Measurements from ENCODE around the gene GRID2IP.

The GRID2IP gene

GRCh38 chr7:6577369-6578113 is 26.3 kb upstream of the GRID2IP start, which contains the start of gene ZDHHC4 (continued):
- TF ChIP-seq ZNF394 (tag by site-specific recombination; IDR thresholded peaks at IDR 0.05; ENCODE audit: borderline replicate concordance) (0 out of 2 replicates have a peak, but pooled peaks have one; percentile 27), ZBTB44 (tag by site-specific recombination; IDR thresholded peaks at IDR 0.05) (no peak), WT1 (tag by site-specific recombination; IDR thresholded peaks at IDR 0.05) (peak; percentile 67), SP7 (tag by site-specific recombination; IDR thresholded peaks at IDR 0.05) (peak; percentile 77; the same call in 1 of the 2 replicates), ZNF629 (tag by site-specific recombination; IDR thresholded peaks at IDR 0.05) (peak; percentile 99), ZNF501 (tag by site-specific recombination; IDR thresholded peaks at IDR 0.05) (peak; percentile 90), KLF10 (tag by site-specific recombination; IDR thresholded peaks at IDR 0.05) (0 out of 2 replicates have a peak, but pooled peaks have one; percentile 19), ZBTB17 (tag by site-specific recombination; IDR thresholded peaks at IDR 0.05) (no peak), AEBP2 (tag by site-specific recombination; IDR thresholded peaks at IDR 0.05; ENCODE audit: borderline replicate concordance) (no peak), ZSCAN30 (tag by site-specific recombination; IDR thresholded peaks at IDR 0.05) (peak; percentile 62; the same call in 1 of the 2 replicates), ZNF548 (tag by site-specific recombination; IDR thresholded peaks at IDR 0.05) (no peak), ZNF366 (tag by site-specific recombination; conservative IDR thresholded peaks at IDR 0.05) (no peak), ZNF449 (tag by site-specific recombination; IDR thresholded peaks at IDR 0.05) (peak; percentile 49), KLF1 (tag by site-specific recombination; IDR thresholded peaks at IDR 0.05) (peak; percentile 38; the same call in 1 of the 2 replicates), ZBTB48 (tag by site-specific recombination; IDR thresholded peaks at IDR 0.05) (peak; percentile 46; the same call in 1 of the 2 replicates), GLIS1 (tag by site-specific recombination; IDR thresholded peaks at IDR 0.05) (peak; percentile 87), KLF9 (tag by site-specific recombination; IDR thresholded peaks at IDR 0.05; ENCODE audit: low read depth) (peak; percentile 52; the same call in 1 of the 2 replicates), ZNF704 (tag by site-specific recombination; IDR thresholded peaks at IDR 0.05) (no peak), EGR2 (tag by site-specific recombination; IDR thresholded peaks at IDR 0.05; ENCODE audit: low read depth) (peak; percentile 64), ZBTB8A (tag by site-specific recombination; IDR thresholded peaks at IDR 0.05) (peak; percentile 100), ZNF580 (tag by site-specific recombination; IDR thresholded peaks at IDR 0.05) (no peak), ZNF26 (tag by site-specific recombination; IDR thresholded peaks at IDR 0.05) (no peak), ZBTB10 (tag by site-specific recombination; IDR thresholded peaks at IDR 0.05) (peak; percentile 92), ZNF202 (tag by site-specific recombination; IDR thresholded peaks at IDR 0.05; ENCODE audit: borderline replicate concordance) (no peak), ZNF354C (tag by site-specific recombination; IDR thresholded peaks at IDR 0.05; ENCODE audit: borderline replicate concordance, low read depth) (no peak), ZNF510 (tag by site-specific recombination; IDR thresholded peaks at IDR 0.05; ENCODE audit: insufficient replicate concordance) (no peak), ZNF692 (tag by site-specific recombination; IDR thresholded peaks at IDR 0.05) (peak; percentile 62; the same call in 1 of the 2 replicates)

All from HEK293 (cell line).